ENCODE results near the gene SLC26A4.
"Not testable (repeated sequence)": the region's sequence is repeated elsewhere in the genome, so short reads cannot be mapped to it uniquely, and the experiment has no call there.

SLC26A4 gene

GRCh38 chr7:107660381-107661080, at the start of gene SLC26A4:
Gene SLC26A4 (plus strand): TSS chr7:107660828. CDS start chr7:107661642, 814 bp downstream.
- DNase-seq = no peak

GRCh38 chr7:107613439-107613838, 47.2 kb upstream of the SLC26A4 start:
- no peak for DNase-seq

GRCh38 chr7:107613948-107614347, 46.7 kb upstream of the SLC26A4 start:
- DNase-seq = no peak

- no peak for DNase-seq
Observed at GRCh38 chr7:107614425-107614824, 46.2 kb upstream of the SLC26A4 start.

- no peak for DNase-seq
Observed at GRCh38 chr7:107615910-107616680, 44.5 kb upstream of the SLC26A4 start.

GRCh38 chr7:107622429-107622828, 38.2 kb upstream of the SLC26A4 start:
- no peak for DNase-seq

- no peak for DNase-seq
Observed at GRCh38 chr7:107622894-107623293, 37.7 kb upstream of the SLC26A4 start.

- no peak for DNase-seq
Observed at GRCh38 chr7:107627002-107627401, 33.6 kb upstream of the SLC26A4 start.

GRCh38 chr7:107628461-107629064, 32.1 kb upstream of the SLC26A4 start:
- no peak for DNase-seq

- DNase-seq = no peak
Observed at GRCh38 chr7:107630342-107630741, 30.3 kb upstream of the SLC26A4 start.

GRCh38 chr7:107631588-107632491, 28.8 kb upstream of the SLC26A4 start:
- DNase-seq = no peak

- DNase-seq = no peak
Observed at GRCh38 chr7:107632492-107632865, 28.1 kb upstream of the SLC26A4 start.

GRCh38 chr7:107638594-107638993, 22.0 kb upstream of the SLC26A4 start:
- no peak for DNase-seq

GRCh38 chr7:107639070-107639469, 21.6 kb upstream of the SLC26A4 start:
- DNase-seq = not testable (repeated sequence)

- no peak for DNase-seq
Observed at GRCh38 chr7:107641676-107642075, 19.0 kb upstream of the SLC26A4 start.

- DNase-seq = no peak
Observed at GRCh38 chr7:107642501-107642900, 18.1 kb upstream of the SLC26A4 start.

GRCh38 chr7:107643407-107643806, 17.2 kb upstream of the SLC26A4 start:
- DNase-seq = no peak

GRCh38 chr7:107643938-107644308, 16.7 kb upstream of the SLC26A4 start:
- no peak for DNase-seq

- no peak for DNase-seq
Observed at GRCh38 chr7:107644309-107644974, 16.2 kb upstream of the SLC26A4 start.

GRCh38 chr7:107652642-107653041, 8.0 kb upstream of the SLC26A4 start:
- no peak for DNase-seq

- no peak for DNase-seq
Observed at GRCh38 chr7:107658467-107658866, 2.2 kb upstream of the SLC26A4 start.

GRCh38 chr7:107659666-107660065, 962 bp upstream of the SLC26A4 start:
- DNase-seq = no peak

All from CD4-positive, alpha-beta T cell treated with Interleukin-21 for 1 hour (primary cell).